Psoas muscle (tissue), 8 donors: ENCODE data around the gene DUSP6. TPM values are rescaled to one million over a fixed set of nuclear protein-coding genes. Genes with fewer than 3 reads are reported as not detected.

Source experiments
- ATAC-seq, 4 donors: fragments of 200-7000 bp; cut with Tn5 transposase; one replicate each; pipeline ENCODE4 v1.9.1; 2020; ENCODE audit warnings: moderate library complexity in 3 of 4, mild to moderate bottlenecking in 2 of 4
- DNase-seq, 2 donors: peaks; one replicate each; pipeline ENCODE4 v3.0.0-alpha.2; 2020
- H3K27ac ChIP-seq: fragments of 200-600 bp; one replicate; pipeline ENCODE4 v1.8.0; 2022
- H3K27me3 ChIP-seq, 3 donors: fragments of 200-600 bp in 1 of 3; one replicate each; pipeline versions ENCODE4 v1.6.1 to v1.8.0; 2013 to 2022; ENCODE audit warnings: low read length in 2 of 3, mild to moderate bottlenecking in 2 of 3, moderate library complexity in 1 of 3; ENCODE audit not compliant: insufficient read depth in 3 of 3
- H3K36me3 ChIP-seq, 2 donors: fragments of 200-600 bp in 1 of 2; one replicate each; pipeline versions ENCODE4 v1.6.1 to v1.8.0; 2013 to 2022; ENCODE audit warnings: low read depth in 1 of 2, mild to moderate bottlenecking in 1 of 2, moderate library complexity in 1 of 2; ENCODE audit not compliant: insufficient read depth in 1 of 2
- H3K4me1 ChIP-seq: fragments of 200-600 bp; one replicate; pipeline ENCODE4 v1.8.0; 2022
- H3K4me3 ChIP-seq: fragments of 200-600 bp; one replicate; pipeline ENCODE4 v1.8.0; 2022; ENCODE audit warnings: mild to moderate bottlenecking
- H3K9me3 ChIP-seq: fragments of 200-600 bp; one replicate; pipeline ENCODE4 v1.8.0; 2022
- CTCF ChIP-seq: fragments of 200-600 bp; IDR thresholded peaks from one replicate; pipeline ENCODE4 v1.8.0; 2022; ENCODE audit warnings: antibody characterized with exemption
- WGBS, 3 donors: extraction: QIAGEN DNeasy Blood & Tissue Kit; methylation state at CpG; one replicate each; pipeline versions ENCODE4 v1.1.6 to v1.1.7; 2013; 5-methylcytosine and 5-hydroxymethylcytosine counted together
- intact Hi-C, 2 donors: fragments of 100-400 bp; cut with DNase I; formaldehyde crosslinking; loops; one replicate each; pipeline versions ENCODE4 v1.11.0 to v1.14.2; 2022
- polyA plus RNA-seq, 3 donors: library from polyadenylated mRNA; stranded (reverse); fragments of 200-250 nt; gene quantifications; one replicate each; pipeline ENCODE4 v1.2.3, GENCODE V29; 2013
- total RNA-seq, 4 donors: library from RNA; stranded (reverse); fragmentation: NEBNext Ultra II Directional in 2 of 4; extraction: Animal tissue kit (Norgen Biotek cat#: 25700) in 2 of 4; gene quantifications; one replicate each; pipeline versions ENCODE4 v1.2.1 to v1.2.4, GENCODE V29; 2021 to 2023
- donor health status: healthy with polysubstance abuse.
- donor health status: DM: no; HTN: no; CAD: no; lungs with moderate emphysema.
- donor health status: Bipolar disorder and iron deficiency.
- donor health status: healthy.
- donor health status: DM: yes; HTN: yes; CAD: no.
- donor health status: DM: no; HTN: no; CAD: no.
- donor health status: DM: no; HTN: no; CAD: no.
- donor health status: DM: yes; HTN: yes; CAD: no.

Gene DUSP6
- total and polyA plus RNA-seq, 7 donors: 5.0 to 27.0 (median 12.3) TPM

GRCh38 chr12:89309815-89310214 is 42.5 kb downstream of the DUSP6 start:
- DNase-seq: no peak
- H3K27me3 ChIP-seq: no peaks in the 10 kb centered on the region
- no peaks in the 10 kb centered on the region for H3K36me3 ChIP-seq
- no peak for TF ChIP-seq CTCF
- WGBS, 3 donors: 61 to 68% (median 63%) methylated on average over 4 of the region's 4 CpGs
- H3K27ac ChIP-seq: no peak overlapping the region
- H3K9me3 ChIP-seq: no peaks in the 10 kb centered on the region
- H3K4me3 ChIP-seq: no peak overlapping the region
- intact Hi-C loops: no loop called here
- no peaks in the 10 kb centered on the region for H3K4me1 ChIP-seq
- ATAC-seq: no peak

DNA sequence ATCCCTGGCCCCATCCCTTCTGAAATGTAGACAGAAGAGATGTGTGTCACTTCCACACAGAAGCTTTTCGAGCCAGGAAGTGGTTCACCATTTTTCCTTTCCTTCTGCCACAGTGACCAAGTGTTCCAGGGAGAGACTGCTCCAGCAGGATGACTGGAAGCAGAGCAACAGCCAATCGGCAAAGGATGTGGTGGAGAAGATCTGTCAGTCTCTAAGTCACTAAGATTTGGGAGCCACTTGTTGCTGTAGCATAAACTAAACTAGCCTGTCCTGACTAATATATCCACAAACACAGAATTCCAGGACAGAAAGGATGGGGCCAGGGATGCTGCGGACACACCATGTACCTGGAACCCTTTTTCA is 42.9 kb downstream of the DUSP6 start:
- H3K4me1 ChIP-seq: no peaks in the 10 kb centered on the region
- H3K4me3 ChIP-seq: no peak overlapping the region
- H3K27ac ChIP-seq: no peak overlapping the region
- TF ChIP-seq CTCF: no peak
- 75 to 80% (median 77%) methylated on average over 3 of the region's 3 CpGs for WGBS, 3 donors
- ATAC-seq (no peak), DNase-seq (no peak)
- H3K36me3 ChIP-seq: no peaks in the 10 kb centered on the region
- intact Hi-C loops: no loop called here
- no peaks in the 10 kb centered on the region for H3K9me3 ChIP-seq
- no peaks in the 10 kb centered on the region for H3K27me3 ChIP-seq

DNA sequence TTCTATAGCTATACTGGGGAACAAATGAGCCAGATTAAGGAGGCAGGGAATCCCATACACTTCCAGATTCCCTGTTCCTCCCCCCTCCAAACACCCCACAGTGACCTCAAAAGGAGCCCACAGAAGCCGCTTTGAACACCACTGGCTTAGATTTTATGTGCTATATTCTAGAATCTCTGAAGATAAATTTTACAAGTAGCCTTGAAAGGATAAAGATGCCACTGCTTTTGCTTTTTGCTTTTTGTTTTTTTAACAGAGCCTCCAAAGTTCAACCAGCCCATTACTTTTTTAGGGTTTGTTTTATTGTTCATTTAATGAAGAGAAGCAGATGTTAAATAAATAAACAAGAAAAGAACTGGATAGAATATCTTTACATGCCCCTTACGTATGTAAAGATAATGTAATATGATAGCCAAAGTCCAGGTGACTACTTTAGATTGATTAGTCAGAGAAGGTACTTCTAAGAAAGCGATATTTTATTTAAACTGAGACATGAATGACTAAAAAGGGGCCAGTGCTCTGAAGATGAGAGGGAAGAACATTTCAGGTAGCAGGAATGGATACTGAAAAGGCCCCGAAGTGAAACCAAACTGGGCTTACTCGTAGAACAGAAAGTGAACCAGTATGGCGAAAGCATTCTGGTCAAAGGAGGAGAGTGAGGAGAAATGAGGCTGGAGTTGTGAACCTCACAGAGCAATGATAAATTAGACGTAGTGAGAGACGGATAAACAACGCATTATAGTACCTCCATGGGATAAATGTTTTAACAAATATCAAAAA is 44.6 kb downstream of the DUSP6 start:
- 89 to 93% (median 90%) methylated on average over 9 of the region's 9 CpGs for WGBS, 3 donors
- DNase-seq (no peak), ATAC-seq (no peak)
- Histone ChIP-seq H3K9me3 (no peaks in the 10 kb centered on the region), H3K27ac (no peak overlapping the region), H3K4me3 (no peak overlapping the region), H3K36me3 (no peaks in the 10 kb centered on the region), H3K27me3 (no peaks in the 10 kb centered on the region), H3K4me1 (no peaks in the 10 kb centered on the region)
- intact Hi-C loops: no loop called here
- TF ChIP-seq CTCF: no peak

- intact Hi-C loops: no loop called here
- H3K36me3 ChIP-seq: no peaks in the 10 kb centered on the region
- ATAC-seq (no peak), DNase-seq (no peak)
- no peaks in the 10 kb centered on the region for H3K27me3 ChIP-seq
- H3K9me3 ChIP-seq: no peaks in the 10 kb centered on the region
- no peak overlapping the region for H3K27ac ChIP-seq
- no peak overlapping the region for H3K4me3 ChIP-seq
- no peaks in the 10 kb centered on the region for H3K4me1 ChIP-seq
- TF ChIP-seq CTCF: no peak
- WGBS, 3 donors: 67 to 70% (median 69%) methylated on average over 5 of the region's 5 CpGs
Measured at GRCh38 chr12:89306827-89307473, 45.4 kb downstream of the DUSP6 start.
